ENCODE results near the gene GTF2F2. TPM values are rescaled to one million over a fixed set of nuclear protein-coding genes. Genes with fewer than 3 reads are reported as not detected.

The GTF2F2 gene
- total RNA-seq, 1 experiment from 2014 or later: 47.4 TPM

DNA sequence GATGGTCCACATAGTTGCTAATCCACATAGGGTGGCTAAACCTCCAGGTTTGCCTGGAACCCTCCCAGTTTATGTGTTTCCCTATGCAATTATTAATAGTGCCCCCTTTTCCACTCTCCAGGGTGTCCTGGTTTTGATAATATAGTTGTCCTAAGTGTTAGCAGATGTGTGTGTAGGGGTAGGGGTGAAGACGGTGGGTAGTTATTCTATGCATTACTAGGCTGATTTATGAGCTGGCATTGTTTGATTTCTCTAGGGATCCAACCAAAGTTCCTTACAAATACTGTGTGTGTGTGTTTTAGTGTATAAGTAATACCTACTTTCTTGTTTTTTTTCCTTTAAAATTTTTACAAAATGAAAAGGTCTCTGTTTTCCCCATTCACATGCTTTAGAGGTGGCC, 21.1 kb downstream of the GTF2F2 start:
- peaks cover 31% of the 10 kb centered on the region for H3K4me1 Mint-ChIP-seq (ENCODE audit: insufficient read depth, unreplicated experiment)
- H3K27me3 Mint-ChIP-seq (ENCODE audit: insufficient read depth, unreplicated experiment): no peaks in the 10 kb centered on the region
- TF ChIP-seq, protein P1, sequence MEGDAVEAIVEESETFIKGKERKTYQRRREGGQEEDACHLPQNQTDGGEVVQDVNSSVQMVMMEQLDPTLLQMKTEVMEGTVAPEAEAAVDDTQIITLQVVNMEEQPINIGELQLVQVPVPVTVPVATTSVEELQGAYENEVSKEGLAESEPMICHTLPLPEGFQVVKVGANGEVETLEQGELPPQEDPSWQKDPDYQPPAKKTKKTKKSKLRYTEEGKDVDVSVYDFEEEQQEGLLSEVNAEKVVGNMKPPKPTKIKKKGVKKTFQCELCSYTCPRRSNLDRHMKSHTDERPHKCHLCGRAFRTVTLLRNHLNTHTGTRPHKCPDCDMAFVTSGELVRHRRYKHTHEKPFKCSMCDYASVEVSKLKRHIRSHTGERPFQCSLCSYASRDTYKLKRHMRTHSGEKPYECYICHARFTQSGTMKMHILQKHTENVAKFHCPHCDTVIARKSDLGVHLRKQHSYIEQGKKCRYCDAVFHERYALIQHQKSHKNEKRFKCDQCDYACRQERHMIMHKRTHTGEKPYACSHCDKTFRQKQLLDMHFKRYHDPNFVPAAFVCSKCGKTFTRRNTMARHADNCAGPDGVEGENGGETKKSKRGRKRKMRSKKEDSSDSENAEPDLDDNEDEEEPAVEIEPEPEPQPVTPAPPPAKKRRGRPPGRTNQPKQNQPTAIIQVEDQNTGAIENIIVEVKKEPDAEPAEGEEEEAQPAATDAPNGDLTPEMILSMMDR (IDR thresholded peaks at IDR 0.05; ENCODE audit: unreplicated experiment): no peak
- ChIA-PET CTCF (no interaction called here), POLR2A (interaction anchor here (0.8 to 2.4 kb wide), 5 partner anchors 10 to 52 kb away, joined by 3 to 15 read pairs (median 3); partner anchors contain the start of gene GTF2F2)
- no peaks in the 10 kb centered on the region for H3K9me3 Mint-ChIP-seq (ENCODE audit: unreplicated experiment)
- BruUV-seq (replicated peaks): no TSS peak
- peak overlapping the region; percentile 78 for H3K27ac Mint-ChIP-seq (ENCODE audit: low read depth, unreplicated experiment)
- no peak for DNase-seq (ENCODE audit: unreplicated experiment)
- no peak overlapping the region for H3K4me3 Mint-ChIP-seq (ENCODE audit: unreplicated experiment)
- intact Hi-C loops (cut with micrococcal nuclease): no loop called here
- peaks cover 25% of the 10 kb centered on the region for H3K36me3 Mint-ChIP-seq (ENCODE audit: insufficient read depth, unreplicated experiment)

GRCh38 chr13:45142440-45143345, 22.4 kb downstream of the GTF2F2 start:
- ChIA-PET CTCF (interaction anchor here (2.0 kb wide), 1 partner anchor 11 kb away, joined by 9 read pairs; no protein-coding TSS in a partner anchor), POLR2A (interaction anchor here (0.9 to 2.4 kb wide), 7 partner anchors 12 to 99 kb away, joined by 3 to 18 read pairs (median 6); partner anchors contain the start of gene GTF2F2)
- DNase-seq (ENCODE audit: unreplicated experiment): no peak
- no peaks in the 10 kb centered on the region for H3K9me3 Mint-ChIP-seq (ENCODE audit: unreplicated experiment)
- no peaks in the 10 kb centered on the region for H3K27me3 Mint-ChIP-seq (ENCODE audit: insufficient read depth, unreplicated experiment)
- H3K4me3 Mint-ChIP-seq (ENCODE audit: unreplicated experiment): no peak overlapping the region
- H3K4me1 Mint-ChIP-seq (ENCODE audit: insufficient read depth, unreplicated experiment): peaks cover 24% of the 10 kb centered on the region
- TF ChIP-seq, protein P1 (IDR thresholded peaks at IDR 0.05; ENCODE audit: unreplicated experiment): no peak
- intact Hi-C loops (cut with micrococcal nuclease): no loop called here
- no TSS peak for BruUV-seq (replicated peaks)
- H3K27ac Mint-ChIP-seq (ENCODE audit: low read depth, unreplicated experiment): peak overlapping the region; percentile 78
- peaks cover 28% of the 10 kb centered on the region for H3K36me3 Mint-ChIP-seq (ENCODE audit: insufficient read depth, unreplicated experiment)

GRCh38 chr13:45143346-45143751, 23.0 kb downstream of the GTF2F2 start:
- H3K27me3 Mint-ChIP-seq (ENCODE audit: insufficient read depth, unreplicated experiment): no peaks in the 10 kb centered on the region
- TF ChIP-seq, protein P1 (IDR thresholded peaks at IDR 0.05; ENCODE audit: unreplicated experiment): no peak
- intact Hi-C loops (cut with micrococcal nuclease): no loop called here
- H3K27ac Mint-ChIP-seq (ENCODE audit: low read depth, unreplicated experiment): peak overlapping the region; percentile 78
- peaks cover 22% of the 10 kb centered on the region for H3K4me1 Mint-ChIP-seq (ENCODE audit: insufficient read depth, unreplicated experiment)
- peaks cover 25% of the 10 kb centered on the region for H3K36me3 Mint-ChIP-seq (ENCODE audit: insufficient read depth, unreplicated experiment)
- DNase-seq (ENCODE audit: unreplicated experiment): no peak
- no TSS peak for BruUV-seq (replicated peaks)
- POLR2A ChIA-PET: interaction anchor here (0.6 to 2.4 kb wide), 7 partner anchors 12 to 87 kb away, joined by 3 to 18 read pairs (median 6); partner anchors contain the start of gene GTF2F2
- no peak overlapping the region for H3K4me3 Mint-ChIP-seq (ENCODE audit: unreplicated experiment)
- no peaks in the 10 kb centered on the region for H3K9me3 Mint-ChIP-seq (ENCODE audit: unreplicated experiment)
- CTCF ChIA-PET: interaction anchor here (0.9 to 2.0 kb wide), 3 partner anchors 10 to 166 kb away, joined by 3 to 9 read pairs (median 5); no protein-coding TSS in a partner anchor

- Mint-ChIP-seq H3K9me3 (ENCODE audit: unreplicated experiment) (no peaks in the 10 kb centered on the region), H3K27me3 (ENCODE audit: insufficient read depth, unreplicated experiment) (no peaks in the 10 kb centered on the region), H3K4me1 (ENCODE audit: insufficient read depth, unreplicated experiment) (peaks cover 15% of the 10 kb centered on the region), H3K27ac (ENCODE audit: low read depth, unreplicated experiment) (no peak overlapping the region), H3K4me3 (ENCODE audit: unreplicated experiment) (no peak overlapping the region), H3K36me3 (ENCODE audit: insufficient read depth, unreplicated experiment) (peaks cover 42% of the 10 kb centered on the region)
- intact Hi-C loops (cut with micrococcal nuclease): no loop called here
- CTCF ChIA-PET: interaction anchor here (1.1 kb wide), 1 partner anchor 13 kb away, joined by 3 read pairs; no protein-coding TSS in a partner anchor
- POLR2A ChIA-PET: interaction anchor here (0.6 to 1.0 kb wide), 2 partner anchors 12 to 32 kb away, joined by 3 to 4 read pairs; no protein-coding TSS in a partner anchor
- BruUV-seq (replicated peaks): no TSS peak
- no peak for DNase-seq (ENCODE audit: unreplicated experiment)
- TF ChIP-seq, protein P1 (IDR thresholded peaks at IDR 0.05; ENCODE audit: unreplicated experiment): no peak
Measured at GRCh38 chr13:45149964-45150363, 29.7 kb downstream of the GTF2F2 start.
